Activated CD4-positive, alpha-beta T cell treated with anti-CD3 and anti-CD28 coated beads, Interleukin-2, amount 10 ng/mL, durations not matched to agents 7 days and 5 days (primary cell): ENCODE measurements around the gene RNPEP. TPM values are rescaled to one million over a fixed set of nuclear protein-coding genes. Genes with fewer than 3 reads are reported as not detected.

ENCODE experiments used
- CTCF ChIA-PET: fragments of 350-600 bp; sonication (Branson Sonifier 250); formaldehyde crosslinking; loops from one replicate; lab custom pipeline; 2021; ENCODE audit warnings: antibody characterized with exemption; lab: Charles Lee
- POLR2A ChIA-PET: fragments of 350-600 bp; sonication (Branson Sonifier 250); formaldehyde crosslinking; loops from one replicate; lab custom pipeline; 2021; ENCODE audit warnings: antibody characterized with exemption; lab: Charles Lee
- DNase-seq: peaks from one replicate; pipeline ENCODE4 v3.0.0-alpha.2; 2020
- H3K27ac Mint-ChIP-seq: one replicate; pipeline ENCODE4 v1.8.0; 2021; ENCODE audit warnings: mild to moderate bottlenecking, moderate library complexity, mixed read lengths
- H3K27me3 Mint-ChIP-seq: one replicate; pipeline ENCODE4 v1.8.0; 2021; ENCODE audit warnings: mixed read lengths
- H3K36me3 Mint-ChIP-seq: one replicate; pipeline ENCODE4 v1.8.0; 2021; ENCODE audit warnings: low read depth, mixed read lengths
- H3K4me1 Mint-ChIP-seq: one replicate; pipeline ENCODE4 v1.8.0; 2021; ENCODE audit warnings: mixed read lengths
- H3K4me3 Mint-ChIP-seq: one replicate; pipeline ENCODE4 v1.8.0; 2021; ENCODE audit warnings: mild to moderate bottlenecking, moderate library complexity, mixed read lengths
- H3K9me3 Mint-ChIP-seq: one replicate; pipeline ENCODE4 v1.8.0; 2021; ENCODE audit warnings: mixed read lengths
- total RNA-seq, 2 experiments: library from RNA; stranded (reverse); gene quantifications; one replicate each; pipeline ENCODE4 v1.2.3, GENCODE V29; 2021

RNPEP gene
- total RNA-seq, 2 experiments from 2014 or later: 31.0 to 32.8 TPM

DNA sequence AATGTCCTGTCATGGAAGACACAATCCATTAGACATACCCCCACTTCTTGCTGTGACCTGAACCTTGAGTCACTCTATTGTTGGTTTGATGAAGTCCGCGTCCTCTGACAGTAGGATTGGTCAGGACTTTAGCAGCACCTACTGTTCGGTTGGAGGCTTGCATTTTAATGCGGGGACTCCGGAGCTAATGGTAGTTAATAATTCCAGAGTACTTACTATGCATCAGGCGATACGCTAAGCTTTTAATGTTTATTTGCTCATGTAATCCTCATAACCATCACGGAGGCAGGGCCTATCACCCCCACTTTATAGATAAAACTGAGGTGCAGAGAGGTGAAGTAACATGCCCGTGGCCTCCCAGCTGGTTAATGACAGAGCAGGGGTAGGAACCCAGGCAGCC is 20.1 kb downstream of the RNPEP start:
- no peak for DNase-seq
- POLR2A ChIA-PET: no interaction called here
- Mint-ChIP-seq H3K4me1 (no peaks in the 10 kb centered on the region), H3K9me3 (no peaks in the 10 kb centered on the region), H3K27ac (no peak overlapping the region), H3K36me3 (peaks cover 1% of the 10 kb centered on the region), H3K4me3 (no peak overlapping the region), H3K27me3 (no peaks in the 10 kb centered on the region)
- CTCF ChIA-PET: interaction anchor here (0.5 kb wide), 1 partner anchor 9 kb away, joined by 3 read pairs; no protein-coding TSS in a partner anchor

GRCh38 chr1:202004711-202005110 is 22.3 kb downstream of the RNPEP start:
- H3K4me3 Mint-ChIP-seq: no peak overlapping the region
- CTCF ChIA-PET: no interaction called here
- no peaks in the 10 kb centered on the region for H3K27me3 Mint-ChIP-seq
- DNase-seq: no peak
- H3K27ac Mint-ChIP-seq: no peak overlapping the region
- no peaks in the 10 kb centered on the region for H3K4me1 Mint-ChIP-seq
- POLR2A ChIA-PET: no interaction called here
- no peaks in the 10 kb centered on the region for H3K9me3 Mint-ChIP-seq
- peaks cover 1% of the 10 kb centered on the region for H3K36me3 Mint-ChIP-seq

DNA sequence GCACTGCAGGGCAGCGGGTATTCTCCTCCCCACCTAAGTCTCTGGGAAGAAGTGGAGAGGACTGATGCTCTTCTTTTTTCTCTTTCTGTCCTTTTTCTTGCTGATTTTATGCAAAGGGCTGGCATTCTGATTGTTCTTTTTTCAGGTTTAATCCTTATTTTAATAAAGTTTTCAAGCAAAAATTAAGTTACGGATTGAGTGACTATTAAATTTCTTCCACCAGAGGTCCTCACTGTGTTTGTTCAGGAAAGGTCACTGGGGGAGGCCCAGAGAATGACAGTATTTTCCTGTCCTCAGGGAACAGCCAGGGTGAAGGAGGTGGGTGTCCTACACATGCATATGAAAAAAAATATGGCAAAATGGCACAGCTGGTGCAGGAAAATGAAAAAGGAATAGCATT is 23.5 kb downstream of the RNPEP start:
- ChIA-PET CTCF (no interaction called here), POLR2A (interaction anchor here (0.6 kb wide), 1 partner anchor 127 kb away, joined by 3 read pairs; no protein-coding TSS in a partner anchor)
- Mint-ChIP-seq H3K4me3 (no peak overlapping the region), H3K27ac (no peak overlapping the region), H3K4me1 (no peaks in the 10 kb centered on the region), H3K27me3 (no peaks in the 10 kb centered on the region), H3K9me3 (no peaks in the 10 kb centered on the region), H3K36me3 (peaks cover 1% of the 10 kb centered on the region)
- no peak for DNase-seq

GRCh38 chr1:202007304-202007703 is 24.9 kb downstream of the RNPEP start:
- peaks cover 1% of the 10 kb centered on the region for H3K36me3 Mint-ChIP-seq
- H3K4me3 Mint-ChIP-seq: no peak overlapping the region
- DNase-seq: no peak
- no peaks in the 10 kb centered on the region for H3K4me1 Mint-ChIP-seq
- no peak overlapping the region for H3K27ac Mint-ChIP-seq
- H3K27me3 Mint-ChIP-seq: no peaks in the 10 kb centered on the region
- CTCF ChIA-PET: no interaction called here
- POLR2A ChIA-PET: no interaction called here
- no peaks in the 10 kb centered on the region for H3K9me3 Mint-ChIP-seq

- Mint-ChIP-seq H3K27me3 (no peaks in the 10 kb centered on the region), H3K4me3 (no peak overlapping the region), H3K4me1 (no peaks in the 10 kb centered on the region), H3K9me3 (no peaks in the 10 kb centered on the region), H3K36me3 (peaks cover 1% of the 10 kb centered on the region), H3K27ac (no peak overlapping the region)
- CTCF ChIA-PET: no interaction called here
- POLR2A ChIA-PET: no interaction called here
- DNase-seq: no peak
These were observed 25.5 kb downstream of the RNPEP start for GRCh38 chr1:202007805-202008489.

DNA sequence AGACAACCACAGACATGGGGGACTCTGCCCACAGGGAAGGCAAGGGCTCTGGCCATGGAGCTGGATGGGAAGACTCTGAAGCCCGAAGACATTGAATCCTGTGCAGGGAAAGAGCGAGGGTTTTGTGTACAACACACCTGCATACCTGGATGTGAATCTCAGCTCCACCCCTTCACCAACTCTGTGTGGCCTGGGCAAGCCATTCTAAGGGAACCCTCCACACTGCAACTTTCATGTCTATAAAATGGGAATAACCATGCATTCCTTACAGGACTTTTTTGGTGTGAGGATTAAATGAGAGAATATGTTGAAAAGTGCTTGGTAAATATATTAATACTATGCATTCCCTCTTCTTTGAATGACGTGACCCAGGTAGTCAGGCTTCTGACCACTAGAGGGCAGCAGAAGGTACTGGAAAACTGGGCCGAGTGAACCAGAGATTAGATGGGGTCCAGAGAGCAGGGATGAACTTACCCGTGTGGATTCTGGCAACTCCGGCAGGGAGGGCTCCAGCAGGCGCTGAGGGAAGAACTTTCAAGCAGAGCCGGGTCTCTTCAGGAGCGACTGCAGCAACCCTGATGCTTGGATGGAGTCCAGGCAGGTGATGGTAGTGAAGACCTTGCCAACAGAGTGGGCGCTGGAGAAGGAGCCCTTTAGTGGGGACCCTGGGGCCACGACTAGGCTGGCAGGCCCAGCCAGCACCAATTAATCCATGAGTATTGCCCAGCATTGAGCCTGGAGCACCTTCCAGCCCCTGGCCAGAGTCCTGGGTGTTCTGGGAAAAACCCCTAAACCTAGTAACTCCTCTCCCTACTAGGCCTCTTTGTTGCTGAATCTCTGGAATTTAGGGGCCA is 27.1 kb downstream of the RNPEP start:
- H3K27me3 Mint-ChIP-seq: no peaks in the 10 kb centered on the region
- H3K27ac Mint-ChIP-seq: no peak overlapping the region
- no peak overlapping the region for H3K4me3 Mint-ChIP-seq
- ChIA-PET CTCF (interaction anchor here (6.3 kb wide), 1 partner anchor 10 kb away, joined by 35 read pairs; no protein-coding TSS in a partner anchor), POLR2A (no interaction called here)
- no peaks in the 10 kb centered on the region for H3K9me3 Mint-ChIP-seq
- H3K36me3 Mint-ChIP-seq: peaks cover under 1% of the 10 kb centered on the region
- no peaks in the 10 kb centered on the region for H3K4me1 Mint-ChIP-seq
- peak; percentile 69 for DNase-seq

DNA sequence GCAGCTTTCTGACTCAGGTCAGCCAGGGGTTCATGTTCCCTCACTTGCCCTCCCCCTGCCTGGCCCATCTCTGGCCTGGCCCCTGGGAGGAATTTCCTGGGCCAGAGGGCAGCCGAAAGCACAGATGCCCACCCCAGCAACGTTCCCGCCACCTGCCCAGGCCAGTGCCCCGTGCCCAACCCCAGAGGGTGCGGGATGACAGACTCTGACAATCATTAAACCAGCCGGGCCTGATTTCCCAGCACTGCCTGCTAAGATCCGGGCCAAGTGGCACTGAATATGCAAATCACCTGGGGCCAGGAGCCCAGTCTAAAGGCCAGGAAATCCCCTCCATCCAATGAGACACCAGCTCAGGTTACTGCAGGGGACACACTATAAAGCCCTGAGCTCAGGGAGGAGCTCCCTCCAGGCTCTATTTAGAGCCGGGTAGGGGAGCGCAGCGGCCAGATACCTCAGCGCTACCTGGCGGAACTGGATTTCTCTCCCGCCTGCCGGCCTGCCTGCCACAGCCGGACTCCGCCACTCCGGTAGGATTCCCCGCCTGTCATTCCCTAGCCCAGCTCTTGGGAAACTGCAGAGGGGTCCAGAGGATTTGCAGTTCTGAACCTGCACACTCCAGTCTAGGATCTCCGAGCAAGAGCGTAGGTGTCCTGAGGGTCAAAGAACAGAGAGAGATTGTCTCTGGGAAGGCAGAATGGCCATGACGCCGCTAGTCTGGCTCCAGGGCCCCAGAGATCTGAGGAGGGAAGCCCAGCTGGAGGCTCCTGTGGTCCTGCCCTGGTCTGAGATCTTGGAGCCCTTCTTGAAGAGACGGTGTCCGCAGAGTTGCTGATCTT is 27.9 kb downstream of the RNPEP start, which contains the start of gene ELF3:
ELF3 (plus strand) TSS at position 408 of the 836 bp plus-strand sequence. CDS start 550 bp downstream, outside the sequence.
- no peak for DNase-seq
- POLR2A ChIA-PET: no interaction called here
- H3K4me1 Mint-ChIP-seq: no peaks in the 10 kb centered on the region
- H3K27me3 Mint-ChIP-seq: no peaks in the 10 kb centered on the region
- H3K4me3 Mint-ChIP-seq: no peak within 1 kb of the TSS
- H3K27ac Mint-ChIP-seq: no peak within 1 kb of the TSS
- CTCF ChIA-PET: interaction anchor here (6.3 kb wide), 1 partner anchor 11 kb away, joined by 35 read pairs; no protein-coding TSS in a partner anchor
- no peaks in the 10 kb centered on the region for H3K36me3 Mint-ChIP-seq
- no peaks in the 10 kb centered on the region for H3K9me3 Mint-ChIP-seq

- Mint-ChIP-seq H3K4me3 (no peak overlapping the region), H3K36me3 (no peaks in the 10 kb centered on the region), H3K4me1 (no peaks in the 10 kb centered on the region), H3K27ac (no peak overlapping the region), H3K9me3 (no peaks in the 10 kb centered on the region), H3K27me3 (peaks cover under 1% of the 10 kb centered on the region)
- CTCF ChIA-PET: interaction anchor here (0.6 to 6.3 kb wide), 3 partner anchors 12 to 98 kb away, joined by 3 to 35 read pairs (median 4); no protein-coding TSS in a partner anchor
- no peak for DNase-seq
- POLR2A ChIA-PET: interaction anchor here (0.6 kb wide), 1 partner anchor 12 kb away, joined by 3 read pairs; no protein-coding TSS in a partner anchor
These were observed 29.5 kb downstream of the RNPEP start for GRCh38 chr1:202011994-202012393.

- POLR2A ChIA-PET: interaction anchor here (0.6 kb wide), 1 partner anchor 12 kb away, joined by 3 read pairs; no protein-coding TSS in a partner anchor
- peaks cover 1% of the 10 kb centered on the region for H3K27me3 Mint-ChIP-seq
- H3K4me1 Mint-ChIP-seq: no peaks in the 10 kb centered on the region
- no peak overlapping the region for H3K4me3 Mint-ChIP-seq
- H3K27ac Mint-ChIP-seq: no peak overlapping the region
- no peak for DNase-seq
- H3K36me3 Mint-ChIP-seq: no peaks in the 10 kb centered on the region
- H3K9me3 Mint-ChIP-seq: no peaks in the 10 kb centered on the region
- CTCF ChIA-PET: interaction anchor here (1.0 to 6.3 kb wide), 2 partner anchors 13 to 30 kb away, joined by 3 to 35 read pairs; no protein-coding TSS in a partner anchor
These were observed 30.4 kb downstream of the RNPEP start for GRCh38 chr1:202012544-202013478.

DNA sequence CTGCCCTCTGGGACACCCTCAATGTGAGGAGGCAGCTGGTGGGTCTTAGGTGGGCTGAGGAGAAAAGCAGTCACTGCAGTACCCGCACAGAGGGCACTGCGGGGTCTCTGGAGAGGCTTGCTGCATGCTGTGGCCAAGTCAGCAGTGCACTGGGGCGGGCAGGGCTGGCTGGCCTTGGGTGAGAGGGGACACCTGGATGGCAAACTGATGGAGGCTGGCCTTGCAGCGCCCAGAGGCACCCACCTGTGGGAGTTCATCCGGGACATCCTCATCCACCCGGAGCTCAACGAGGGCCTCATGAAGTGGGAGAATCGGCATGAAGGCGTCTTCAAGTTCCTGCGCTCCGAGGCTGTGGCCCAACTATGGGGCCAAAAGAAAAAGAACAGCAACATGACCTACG is 31.2 kb downstream of the RNPEP start:
- Mint-ChIP-seq H3K4me1 (no peaks in the 10 kb centered on the region), H3K36me3 (no peaks in the 10 kb centered on the region), H3K4me3 (no peak overlapping the region), H3K9me3 (no peaks in the 10 kb centered on the region), H3K27ac (no peak overlapping the region), H3K27me3 (peaks cover 1% of the 10 kb centered on the region)
- ChIA-PET CTCF (interaction anchor here (0.6 to 6.3 kb wide), 3 partner anchors 14 to 423 kb away, joined by 3 to 35 read pairs (median 3); no protein-coding TSS in a partner anchor), POLR2A (no interaction called here)
- DNase-seq: no peak

DNA sequence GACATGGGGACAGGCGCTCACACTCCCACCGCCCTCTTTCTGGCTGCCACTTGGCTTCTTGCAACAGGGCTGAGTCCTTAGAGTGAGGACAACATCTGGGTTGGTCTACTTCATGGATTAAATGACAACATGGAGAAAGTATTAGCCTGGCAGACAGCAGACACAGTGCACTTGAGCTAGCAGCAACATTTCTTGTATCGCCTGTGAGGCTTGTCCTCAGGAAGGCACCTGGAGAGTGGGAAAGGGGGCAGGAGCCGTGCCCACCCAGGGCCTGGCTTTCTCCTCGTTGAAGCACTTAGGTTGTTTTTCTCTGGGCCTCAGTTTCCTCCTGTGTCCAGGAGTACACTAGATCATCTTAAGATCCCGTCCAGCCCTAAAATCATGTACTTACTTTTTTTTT is 31.6 kb downstream of the RNPEP start:
- no peaks in the 10 kb centered on the region for H3K36me3 Mint-ChIP-seq
- H3K27ac Mint-ChIP-seq: no peak overlapping the region
- ChIA-PET CTCF (interaction anchor here (0.6 to 6.3 kb wide), 3 partner anchors 14 to 422 kb away, joined by 3 to 35 read pairs (median 3); no protein-coding TSS in a partner anchor), POLR2A (no interaction called here)
- H3K4me1 Mint-ChIP-seq: peaks cover 2% of the 10 kb centered on the region
- DNase-seq: no peak
- H3K9me3 Mint-ChIP-seq: no peaks in the 10 kb centered on the region
- peaks cover 1% of the 10 kb centered on the region for H3K27me3 Mint-ChIP-seq
- H3K4me3 Mint-ChIP-seq: no peak overlapping the region
